NB4 (cell line): ENCODE data around the gene PLPP3.

Source experiments
- DNase-seq: peaks from one replicate; pipeline ENCODE4 v3.0.0; 2010; ENCODE audit warnings: low read depth
- H3K4me3 ChIP-seq: one replicate; pipeline ENCODE4 v1.5.1; 2011; ENCODE audit warnings: mild to moderate bottlenecking, low read depth, low read length, moderate library complexity
- CTCF ChIP-seq: IDR thresholded peaks from one replicate; pipeline ENCODE4 v1.5.1; 2012; ENCODE audit warnings: low read depth, low read length
- MYC ChIP-seq: IDR thresholded peaks from 2 replicates; pipeline ENCODE4 v1.6.1; 2011; ENCODE audit warnings: low read depth, low read length
- POLR2A ChIP-seq: IDR thresholded peaks from 2 replicates; pipeline ENCODE4 v1.6.1; 2011; ENCODE audit warnings: mild to moderate bottlenecking; ENCODE audit not compliant: insufficient read length; ENCODE audit errors: extremely low read depth
- TF ChIP-seq, protein P1 (sequence below): IDR thresholded peaks from 2 replicates; pipeline ENCODE4 v1.6.1; 2011; ENCODE audit warnings: low read depth, low read length

The PLPP3 gene

GRCh38 chr1:56555448-56555847 is 23.9 kb downstream of the PLPP3 start:
- no peak for TF ChIP-seq POLR2A
- TF ChIP-seq CTCF = no peak
- no peak for TF ChIP-seq MYC
- TF ChIP-seq, protein P1, sequence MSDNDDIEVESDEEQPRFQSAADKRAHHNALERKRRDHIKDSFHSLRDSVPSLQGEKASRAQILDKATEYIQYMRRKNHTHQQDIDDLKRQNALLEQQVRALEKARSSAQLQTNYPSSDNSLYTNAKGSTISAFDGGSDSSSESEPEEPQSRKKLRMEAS = no peak
- DNase-seq = no peak
- H3K4me3 ChIP-seq = no peak overlapping the region

- DNase-seq = no peak
- H3K4me3 ChIP-seq = no peak overlapping the region
- TF ChIP-seq POLR2A (no peak), CTCF (no peak), MYC (no peak)
- TF ChIP-seq, protein P1 = no peak
Measured at GRCh38 chr1:56553046-56553445, 26.3 kb downstream of the PLPP3 start.

DNA sequence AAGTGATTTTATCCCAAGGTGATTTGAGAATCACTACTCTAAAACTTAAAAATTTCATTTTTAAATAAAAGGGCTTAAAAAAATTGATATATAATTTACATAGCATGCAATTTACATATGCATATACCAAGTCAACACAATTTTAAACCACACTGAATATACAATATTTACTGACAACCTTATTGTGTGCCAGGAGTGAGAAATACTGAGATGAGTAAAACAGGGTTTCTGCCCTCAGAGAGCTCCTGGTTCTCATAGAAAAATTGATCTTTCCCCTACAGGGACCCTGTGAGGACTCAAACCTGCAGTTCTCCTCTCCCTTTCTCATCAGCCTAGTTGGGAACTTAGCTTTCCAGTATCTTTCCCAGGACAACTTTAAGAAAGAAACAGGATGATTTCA is 27.0 kb downstream of the PLPP3 start:
- no peak for DNase-seq
- H3K4me3 ChIP-seq = no peak overlapping the region
- TF ChIP-seq, protein P1 = no peak
- no peak for TF ChIP-seq CTCF
- no peak for TF ChIP-seq MYC
- TF ChIP-seq POLR2A = no peak

- no peak for DNase-seq
- H3K4me3 ChIP-seq = no peak overlapping the region
- TF ChIP-seq, protein P1 = no peak
- no peak for TF ChIP-seq MYC
- no peak for TF ChIP-seq CTCF
- TF ChIP-seq POLR2A = no peak
Measured at GRCh38 chr1:56551691-56552090, 27.7 kb downstream of the PLPP3 start.

- H3K4me3 ChIP-seq = no peak overlapping the region
- TF ChIP-seq CTCF (no peak), MYC (no peak), POLR2A (no peak)
- TF ChIP-seq, protein P1 = no peak
- DNase-seq = no peak
Measured at GRCh38 chr1:56550859-56551188, 28.5 kb downstream of the PLPP3 start.
